HG03066 (cell line): ENCODE results near the gene THUMPD1.
"Not testable (repeated sequence)": the region's sequence is repeated elsewhere in the genome, so short reads cannot be mapped to it uniquely, and the experiment has no call there.

Source experiments
- ATAC-seq: cut with Tn5 transposase; IDR thresholded peaks from one replicate; pipeline ENCODE4 v1.9.1; 2021; ENCODE audit warnings: low read depth; ENCODE audit not compliant: unreplicated experiment

Gene THUMPD1

GRCh38 chr16:20741554-20742285 lies at the start of gene THUMPD1:
Gene THUMPD1 (minus strand): TSS chr16:20741818. CDS start chr16:20741739, 79 bp downstream.
- ATAC-seq, result peak; percentile 81

- no peak for ATAC-seq
These were observed 47.5 kb upstream of the THUMPD1 start for GRCh38 chr16:20789130-20789529.

GRCh38 chr16:20784204-20784603 lies 42.6 kb upstream of the THUMPD1 start:
- no peak for ATAC-seq

- no peak for ATAC-seq
These were observed 40.9 kb upstream of the THUMPD1 start for GRCh38 chr16:20782470-20782869.

GRCh38 chr16:20781697-20782096 lies 40.1 kb upstream of the THUMPD1 start:
- no peak for ATAC-seq

- no peak for ATAC-seq
These were observed 33.2 kb upstream of the THUMPD1 start for GRCh38 chr16:20774703-20775362.

- no peak for ATAC-seq
These were observed 32.1 kb upstream of the THUMPD1 start for GRCh38 chr16:20773679-20774078.

- no peak for ATAC-seq
These were observed 27.2 kb upstream of the THUMPD1 start for GRCh38 chr16:20768818-20769217.

GRCh38 chr16:20768121-20768520 lies 26.5 kb upstream of the THUMPD1 start:
- ATAC-seq, result no peak

GRCh38 chr16:20767577-20767976 lies 26.0 kb upstream of the THUMPD1 start:
- ATAC-seq, result no peak

GRCh38 chr16:20766294-20766693 lies 24.7 kb upstream of the THUMPD1 start:
- ATAC-seq, result no peak

GRCh38 chr16:20765732-20766131 lies 24.1 kb upstream of the THUMPD1 start:
- no peak for ATAC-seq

GRCh38 chr16:20764448-20764847 lies 22.8 kb upstream of the THUMPD1 start:
- not testable (repeated sequence) for ATAC-seq

- ATAC-seq, result peak; percentile 99
These were observed 22.0 kb upstream of the THUMPD1 start, which contains the start of gene ACSM3 for GRCh38 chr16:20763461-20764232. Gene ACSM3 (plus strand): TSS chr16:20764014. CDS start chr16:20770035, 6,021 bp downstream.

- ATAC-seq, result no peak
These were observed 20.9 kb upstream of the THUMPD1 start for GRCh38 chr16:20762404-20763123.

- no peak for ATAC-seq
These were observed 19.6 kb upstream of the THUMPD1 start for GRCh38 chr16:20761175-20761574.

- no peak for ATAC-seq
These were observed 18.7 kb upstream of the THUMPD1 start for GRCh38 chr16:20760346-20760745.

- not testable (repeated sequence) for ATAC-seq
These were observed 14.2 kb upstream of the THUMPD1 start for GRCh38 chr16:20755799-20756198.

GRCh38 chr16:20755238-20755637 lies 13.6 kb upstream of the THUMPD1 start:
- no peak for ATAC-seq

GRCh38 chr16:20753727-20754126 lies 12.1 kb upstream of the THUMPD1 start:
- ATAC-seq, result no peak

GRCh38 chr16:20750558-20750957 lies 8.9 kb upstream of the THUMPD1 start:
- no peak for ATAC-seq
